SIG-M5 (cell line): ENCODE data around the gene ATP6V1B1.

Experiments
- DNase-seq: peaks from one replicate; lab custom pipeline; 2025; lab: John Stamatoyannopoulos, UW

ATP6V1B1 gene

DNA sequence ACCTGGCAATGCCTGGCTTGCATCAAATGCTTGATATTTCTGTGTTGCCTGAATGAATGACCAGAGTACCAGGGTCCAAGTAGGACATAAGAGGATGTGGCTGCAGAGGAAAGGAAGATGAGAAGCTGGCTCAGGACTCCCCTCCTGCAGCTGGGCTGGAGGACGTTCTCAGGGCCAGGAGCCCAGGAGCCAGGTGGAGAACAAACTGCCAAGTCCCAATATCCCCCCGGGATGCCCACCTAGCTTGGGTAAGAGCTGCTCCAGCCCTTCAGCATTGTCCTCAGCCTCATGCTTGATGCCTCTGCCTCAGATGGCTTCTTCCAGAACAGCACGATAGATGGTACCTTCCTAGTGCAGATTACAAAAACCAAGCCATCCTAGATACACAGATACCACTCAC is 8.6 kb upstream of the ATP6V1B1 start:
- no peak for DNase-seq

DNA sequence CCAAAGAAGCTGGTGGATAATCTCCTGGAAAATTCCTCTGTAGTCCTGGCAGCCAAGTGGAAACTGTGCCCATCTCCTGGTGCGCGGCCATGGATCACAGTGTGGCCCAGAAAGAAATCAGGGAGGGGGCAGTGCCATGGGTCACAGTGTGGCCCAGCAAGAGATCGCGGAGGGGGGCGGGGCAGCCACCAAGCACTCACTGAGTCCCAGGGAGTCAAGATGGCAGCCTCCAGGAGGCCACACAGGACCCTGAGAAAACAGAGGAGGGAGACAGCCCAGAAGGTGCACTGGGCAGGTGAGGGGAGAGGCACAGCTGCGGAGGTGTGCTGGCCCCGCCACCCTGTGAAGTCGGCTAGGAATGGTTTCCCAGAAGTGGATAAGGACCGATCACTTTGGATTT is 8.1 kb upstream of the ATP6V1B1 start:
- no peak for DNase-seq

GRCh38 chr2:70928366-70928765 is 7.3 kb upstream of the ATP6V1B1 start:
- DNase-seq, result no peak

- no peak for DNase-seq
These were observed 5.0 kb upstream of the ATP6V1B1 start for GRCh38 chr2:70930371-70931329.

GRCh38 chr2:70931376-70932000 is 4.2 kb upstream of the ATP6V1B1 start:
- DNase-seq, result no peak

DNA sequence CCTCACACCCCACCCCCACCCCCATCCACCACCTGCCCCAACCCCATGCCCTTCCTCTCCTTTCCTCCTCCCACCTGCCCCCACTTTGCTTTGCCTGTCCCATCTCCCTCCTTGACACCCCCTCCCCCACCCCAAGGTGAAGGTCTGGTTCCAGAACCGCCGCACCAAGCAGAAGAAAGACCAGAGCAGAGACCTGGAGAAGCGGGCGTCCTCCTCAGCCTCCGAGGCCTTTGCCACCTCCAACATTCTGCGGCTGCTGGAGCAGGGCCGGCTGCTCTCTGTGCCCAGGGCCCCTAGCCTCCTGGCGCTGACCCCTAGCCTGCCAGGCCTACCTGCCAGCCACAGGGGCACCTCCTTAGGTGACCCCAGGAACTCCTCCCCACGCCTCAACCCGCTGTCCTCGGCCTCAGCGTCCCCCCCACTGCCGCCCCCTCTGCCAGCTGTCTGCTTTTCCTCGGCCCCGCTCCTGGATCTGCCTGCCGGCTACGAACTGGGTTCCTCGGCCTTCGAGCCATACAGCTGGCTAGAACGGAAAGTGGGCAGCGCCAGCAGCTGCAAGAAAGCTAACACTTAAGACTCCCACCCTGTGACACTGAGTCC is 3.0 kb upstream of the ATP6V1B1 start:
- DNase-seq, result no peak

DNA sequence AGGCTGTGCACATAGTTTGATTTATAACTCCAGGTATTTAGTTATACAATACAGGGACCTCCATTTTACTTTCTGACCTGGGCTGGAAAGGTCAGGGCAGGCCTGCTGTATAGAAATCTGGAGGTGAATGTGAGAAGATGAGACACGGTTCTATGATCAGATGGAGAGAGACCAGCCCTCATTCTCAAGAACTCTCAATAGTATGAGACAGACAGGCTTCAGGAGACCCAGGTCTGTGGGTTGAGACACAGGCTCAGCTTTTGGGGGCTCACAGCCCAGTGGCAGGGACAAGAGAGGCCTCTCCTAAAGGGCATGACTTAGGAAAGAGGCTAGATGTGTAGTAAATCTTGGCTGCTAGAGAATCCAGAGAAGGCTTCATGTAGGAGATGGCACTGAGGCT is 719 bp upstream of the ATP6V1B1 start:
- no peak for DNase-seq

GRCh38 chr2:70936165-70936978 is 672 bp downstream of the ATP6V1B1 start:
- DNase-seq, result no peak

DNA sequence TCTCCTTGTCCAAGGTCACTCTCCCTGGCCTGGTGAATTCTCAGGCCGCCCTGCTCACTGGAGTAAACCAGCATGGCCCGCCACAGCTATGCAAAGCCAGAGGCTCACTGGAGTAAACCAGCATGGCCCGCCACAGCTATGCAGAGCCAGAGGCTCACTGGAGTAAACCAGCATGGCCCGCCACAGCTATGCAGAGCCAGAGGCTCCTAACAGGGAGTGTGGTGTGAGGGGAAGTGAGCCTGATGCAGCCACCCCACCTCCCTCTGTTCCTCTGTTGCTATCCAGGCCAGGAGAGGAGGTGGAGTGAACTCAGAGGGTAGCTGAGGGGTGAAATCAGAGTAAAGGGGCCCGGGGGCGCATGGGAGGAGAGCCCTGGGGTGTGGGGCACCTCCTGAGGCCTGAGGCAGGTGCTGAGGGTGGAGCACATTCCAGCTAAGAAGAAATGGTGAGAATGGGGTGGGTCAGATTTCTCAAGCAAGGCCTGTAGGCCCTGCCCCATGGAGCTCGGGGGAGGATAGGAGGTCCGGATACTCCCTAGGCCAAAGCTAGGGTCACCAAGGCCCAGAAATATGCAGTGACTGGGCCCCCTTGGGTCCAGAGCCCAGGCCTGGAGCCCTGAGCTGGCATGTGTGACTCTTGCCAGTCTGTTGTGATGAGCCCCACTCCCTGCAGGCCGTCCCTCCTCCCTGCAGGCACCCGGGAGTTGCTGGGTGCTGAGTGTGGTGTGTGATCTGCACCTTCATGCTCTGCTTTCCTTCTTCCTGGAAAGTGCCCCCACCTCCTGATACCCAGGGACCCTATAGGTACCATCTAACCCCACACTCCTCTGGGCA is 1.5 kb downstream of the ATP6V1B1 start:
- DNase-seq, result no peak

DNA sequence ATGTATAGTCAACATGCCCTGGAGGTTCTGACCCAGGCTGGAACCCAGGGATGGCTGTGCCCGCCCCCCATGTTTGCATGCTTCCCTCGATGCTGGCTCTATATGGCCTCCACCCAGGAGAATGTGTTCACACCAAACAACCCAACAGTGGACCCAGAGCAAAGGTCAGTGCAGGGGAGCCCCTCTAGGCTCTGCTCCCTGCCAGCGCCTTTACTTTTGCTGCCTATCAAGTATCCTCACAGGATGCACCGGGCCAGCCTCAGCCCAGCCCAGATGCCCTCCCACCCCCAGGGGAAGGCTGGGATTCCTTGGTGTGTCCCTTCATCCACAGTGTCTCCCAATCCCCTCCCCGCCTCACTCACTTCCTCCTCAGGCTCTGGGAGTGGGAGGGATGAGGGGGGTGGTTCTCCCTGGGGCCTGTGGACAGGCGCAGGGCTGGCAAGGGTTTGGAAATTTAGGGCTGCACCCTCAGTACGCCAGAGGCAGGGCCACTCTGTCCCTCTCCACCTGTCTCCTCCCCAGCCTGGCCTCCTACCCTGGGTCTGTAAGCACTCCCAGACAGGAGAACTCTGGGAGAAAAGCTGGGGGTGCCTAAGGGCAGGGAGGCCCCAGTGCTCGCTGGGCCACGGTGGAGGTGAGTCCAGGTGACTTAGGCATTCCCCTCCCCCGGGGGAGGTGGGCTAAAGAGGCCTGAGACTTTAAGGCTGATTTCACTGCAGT is 2.3 kb downstream of the ATP6V1B1 start:
- no peak for DNase-seq

DNA sequence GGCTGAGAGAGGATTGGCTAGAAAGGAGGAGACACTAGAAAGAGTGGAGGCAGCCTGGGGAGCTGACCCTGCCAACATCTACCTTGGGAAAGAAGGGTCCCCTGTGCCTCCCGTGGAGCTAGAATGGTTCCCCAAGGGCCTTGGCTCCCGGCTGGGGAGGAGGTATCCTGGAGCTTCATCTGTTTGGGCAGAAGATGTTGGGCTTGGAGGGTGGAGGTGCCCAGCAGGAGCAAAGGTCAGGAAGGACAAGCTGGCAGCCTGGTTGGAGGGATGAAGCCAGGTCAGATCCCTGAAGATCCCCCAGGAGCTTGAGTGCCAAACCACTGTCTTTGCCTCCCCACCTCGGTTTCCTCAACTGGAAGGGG is 2.9 kb downstream of the ATP6V1B1 start:
- no peak for DNase-seq

DNA sequence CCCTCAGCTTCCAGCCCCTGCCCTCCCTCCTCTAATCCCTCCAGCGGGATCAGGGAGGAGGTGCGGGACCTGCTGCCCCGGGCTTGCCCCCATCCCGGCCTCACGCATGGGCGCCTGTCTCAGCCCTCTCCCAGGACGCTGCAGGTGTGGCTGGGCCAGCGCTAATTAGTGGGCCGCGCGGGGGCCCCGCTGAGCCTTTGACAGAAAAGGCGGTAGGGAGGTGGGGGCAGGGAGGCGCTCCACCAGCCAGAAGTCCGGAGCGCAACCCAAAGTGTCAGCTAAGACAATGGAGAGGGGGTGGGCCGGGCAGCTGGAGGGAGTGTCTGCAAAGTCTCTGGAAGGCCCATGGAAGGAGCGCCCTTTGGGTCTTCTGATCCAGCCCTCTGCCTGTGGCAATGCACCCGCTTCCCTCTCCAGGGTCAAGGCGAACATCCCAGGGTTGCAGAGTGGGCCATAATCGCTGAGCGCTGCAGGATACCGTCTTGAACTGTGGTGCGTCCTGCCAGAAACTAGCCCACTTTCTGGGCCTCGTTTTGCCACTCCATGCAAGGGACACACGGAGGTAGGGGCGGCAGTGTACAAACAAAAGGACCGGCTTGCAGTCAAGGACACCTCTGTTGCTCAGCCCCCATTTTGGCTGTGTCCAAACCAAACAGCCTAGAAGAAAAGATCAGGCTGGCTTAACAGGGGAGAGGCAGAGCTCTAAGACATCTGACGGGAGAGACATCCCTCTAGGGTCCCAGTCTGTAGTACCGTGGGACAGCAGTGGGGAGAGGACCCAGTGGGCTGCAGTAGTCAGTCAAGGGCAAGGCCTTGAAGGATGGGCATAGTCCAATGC is 3.5 kb downstream of the ATP6V1B1 start:
- DNase-seq, result no peak

- no peak for DNase-seq
These were observed 4.3 kb downstream of the ATP6V1B1 start for GRCh38 chr2:70939839-70940580.

DNA sequence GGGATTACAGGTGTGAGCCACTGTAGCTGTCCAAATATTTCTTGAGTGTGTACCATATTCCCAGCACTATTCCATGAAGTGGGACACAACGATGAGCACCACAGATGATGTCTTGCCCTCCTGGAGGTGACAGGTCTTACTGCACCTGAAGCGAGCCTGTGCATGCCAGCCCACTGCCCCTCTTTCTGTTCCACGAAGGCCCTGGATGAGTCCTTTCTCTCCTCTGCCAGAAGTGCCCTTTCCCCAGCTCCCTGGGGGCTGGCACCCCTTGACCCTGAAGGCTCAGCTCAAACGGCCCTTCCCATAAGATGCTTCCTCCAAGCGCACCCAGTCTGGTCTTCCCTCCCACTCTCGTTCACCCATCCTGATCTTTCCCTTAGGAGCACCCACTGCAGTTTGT is 5.5 kb downstream of the ATP6V1B1 start:
- DNase-seq, result no peak

- no peak for DNase-seq
These were observed 6.0 kb downstream of the ATP6V1B1 start for GRCh38 chr2:70941701-70942100.

DNA sequence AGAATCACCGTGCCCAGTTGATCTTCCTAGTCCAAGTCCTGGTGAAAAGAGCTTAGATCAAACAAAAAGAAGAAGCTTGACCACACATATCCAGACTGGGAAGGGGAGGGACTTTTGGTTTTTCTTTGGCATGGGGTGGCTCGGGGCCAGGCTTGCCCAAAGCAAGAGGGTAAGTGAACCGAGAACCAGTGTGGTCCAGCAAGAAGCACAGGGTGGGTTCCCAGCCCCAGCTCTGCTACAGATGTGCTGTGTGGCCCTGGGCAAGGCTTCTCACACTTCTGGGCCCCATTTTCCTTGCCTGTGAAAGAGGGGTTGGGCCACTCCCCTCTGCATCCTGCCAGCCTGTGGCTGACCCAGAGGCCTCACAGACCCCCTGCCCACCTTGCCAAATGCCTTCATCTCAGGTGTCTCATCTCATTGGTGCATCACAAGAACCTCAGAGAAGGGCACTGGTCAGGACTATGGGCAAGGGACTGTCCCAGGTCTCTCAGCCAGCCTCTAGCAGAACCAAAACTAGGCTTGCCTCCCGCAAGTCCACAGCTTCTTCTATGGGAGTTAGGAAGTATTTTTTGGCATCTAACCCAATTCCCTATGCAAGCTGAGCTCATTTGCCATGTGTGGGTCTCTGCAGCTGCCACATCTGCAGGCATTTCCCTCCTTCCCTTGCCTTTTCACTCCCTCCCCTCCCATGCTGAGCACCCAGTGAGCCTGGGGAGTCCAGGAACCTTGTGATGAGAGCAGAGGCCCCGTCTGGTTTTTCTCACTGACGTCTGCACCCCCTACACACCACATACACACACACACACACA is 6.9 kb downstream of the ATP6V1B1 start:
- no peak for DNase-seq

GRCh38 chr2:70943205-70943871 is 7.6 kb downstream of the ATP6V1B1 start:
- no peak for DNase-seq
